ENCODE data around the gene LFNG. TPM values are rescaled to one million over a fixed set of nuclear protein-coding genes. Genes with fewer than 3 reads are reported as not detected.

LFNG gene
- total RNA-seq, 1 donor from 2014 or later, result 10.6 TPM

DNA sequence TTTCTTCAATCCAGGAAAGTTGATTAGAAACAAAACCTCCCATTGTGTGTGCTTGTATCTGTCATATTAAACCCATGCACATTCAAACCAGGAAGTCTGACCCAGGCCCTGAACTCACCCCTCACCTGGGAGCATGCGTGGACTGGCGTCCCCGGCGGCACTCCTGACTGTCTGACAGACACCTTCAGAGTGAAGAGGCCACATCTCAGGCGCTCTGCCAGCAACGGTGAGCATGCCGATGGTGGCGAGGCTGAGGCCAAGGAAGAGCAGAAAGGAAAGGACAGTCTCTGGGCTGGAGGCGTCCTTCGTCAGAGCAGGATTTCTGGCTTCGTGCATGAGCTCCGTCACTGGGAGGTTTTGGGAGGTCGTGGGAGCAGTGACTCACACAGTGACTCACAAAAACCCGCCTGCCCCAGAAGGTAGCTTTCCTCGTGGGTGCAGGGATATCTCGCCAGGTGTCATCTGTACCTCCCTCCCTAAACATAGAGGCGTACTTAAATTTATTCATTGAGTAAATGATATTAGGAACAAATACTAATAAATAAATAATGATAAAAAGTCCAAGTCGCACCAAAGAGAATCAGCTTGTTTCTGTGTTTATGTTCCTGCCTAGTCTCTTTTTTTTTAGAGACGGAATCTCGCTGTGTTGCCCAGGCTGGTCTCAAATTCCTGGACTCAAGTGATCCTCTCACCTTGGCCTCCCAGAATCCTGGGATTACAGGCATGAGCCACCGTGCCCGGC, 52.7 kb downstream of the LFNG start:
- H3K36me3 Mint-ChIP-seq (ENCODE audit: insufficient read depth), result peaks cover 19% of the 10 kb centered on the region
- TF ChIP-seq, protein P1, sequence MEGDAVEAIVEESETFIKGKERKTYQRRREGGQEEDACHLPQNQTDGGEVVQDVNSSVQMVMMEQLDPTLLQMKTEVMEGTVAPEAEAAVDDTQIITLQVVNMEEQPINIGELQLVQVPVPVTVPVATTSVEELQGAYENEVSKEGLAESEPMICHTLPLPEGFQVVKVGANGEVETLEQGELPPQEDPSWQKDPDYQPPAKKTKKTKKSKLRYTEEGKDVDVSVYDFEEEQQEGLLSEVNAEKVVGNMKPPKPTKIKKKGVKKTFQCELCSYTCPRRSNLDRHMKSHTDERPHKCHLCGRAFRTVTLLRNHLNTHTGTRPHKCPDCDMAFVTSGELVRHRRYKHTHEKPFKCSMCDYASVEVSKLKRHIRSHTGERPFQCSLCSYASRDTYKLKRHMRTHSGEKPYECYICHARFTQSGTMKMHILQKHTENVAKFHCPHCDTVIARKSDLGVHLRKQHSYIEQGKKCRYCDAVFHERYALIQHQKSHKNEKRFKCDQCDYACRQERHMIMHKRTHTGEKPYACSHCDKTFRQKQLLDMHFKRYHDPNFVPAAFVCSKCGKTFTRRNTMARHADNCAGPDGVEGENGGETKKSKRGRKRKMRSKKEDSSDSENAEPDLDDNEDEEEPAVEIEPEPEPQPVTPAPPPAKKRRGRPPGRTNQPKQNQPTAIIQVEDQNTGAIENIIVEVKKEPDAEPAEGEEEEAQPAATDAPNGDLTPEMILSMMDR (IDR thresholded peaks at IDR 0.05; ENCODE audit: unreplicated experiment), result no peak
- H3K27me3 Mint-ChIP-seq, result no peaks in the 10 kb centered on the region
- H3K4me3 Mint-ChIP-seq (ENCODE audit: low read depth), result peak overlapping the region; percentile 49
- H3K9me3 Mint-ChIP-seq (ENCODE audit: low read depth), result no peaks in the 10 kb centered on the region
- peak overlapping the region; percentile 76 for H3K27ac Mint-ChIP-seq
- no peak for DNase-seq (ENCODE audit: low spot score, unreplicated experiment)
- peaks cover 20% of the 10 kb centered on the region for H3K4me1 Mint-ChIP-seq (ENCODE audit: low read depth)

GRCh38 chr7:2573761-2574160, 54.2 kb downstream of the LFNG start:
- Mint-ChIP-seq H3K9me3 (ENCODE audit: low read depth) (no peaks in the 10 kb centered on the region), H3K27me3 (no peaks in the 10 kb centered on the region), H3K36me3 (ENCODE audit: insufficient read depth) (peaks cover 19% of the 10 kb centered on the region), H3K4me3 (ENCODE audit: low read depth) (no peak overlapping the region), H3K4me1 (ENCODE audit: low read depth) (peaks cover 20% of the 10 kb centered on the region), H3K27ac (no peak overlapping the region)
- TF ChIP-seq, protein P1 (IDR thresholded peaks at IDR 0.05; ENCODE audit: unreplicated experiment), result no peak
- DNase-seq (ENCODE audit: low spot score, unreplicated experiment), result no peak

DNA sequence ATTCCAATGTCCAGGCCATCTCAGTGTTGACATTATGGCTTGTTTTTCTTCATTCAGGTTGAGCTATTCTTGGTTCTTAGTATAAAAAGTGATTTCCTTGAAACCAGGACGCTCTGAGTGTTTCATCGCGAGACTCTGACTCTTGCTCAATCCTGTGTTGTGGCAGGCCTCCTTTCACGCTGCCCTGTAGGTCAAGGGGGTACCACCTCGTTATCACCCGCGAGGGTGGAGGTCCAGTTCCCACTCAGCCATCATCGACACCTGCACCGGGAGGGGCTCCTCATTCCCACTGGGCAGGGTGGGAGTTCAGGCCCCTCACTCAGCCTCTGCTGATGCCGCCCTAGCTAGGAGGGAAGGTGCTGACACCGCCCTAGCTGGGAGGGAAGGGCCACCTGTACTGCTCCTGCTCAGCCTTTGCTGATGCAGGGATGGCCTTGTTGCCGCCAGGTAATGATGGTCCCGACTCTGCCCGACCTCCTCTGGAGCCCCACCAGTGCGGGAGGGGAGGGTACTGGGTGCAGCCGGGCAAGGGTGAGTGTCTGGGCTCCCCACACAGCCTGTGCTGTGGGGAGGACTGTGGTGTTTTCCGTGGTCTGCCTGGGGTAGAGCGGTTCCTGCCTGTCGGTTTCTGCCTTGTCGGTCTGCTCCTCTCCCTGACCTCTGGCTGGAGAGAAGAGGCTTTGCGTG, 55.6 kb downstream of the LFNG start:
- Mint-ChIP-seq H3K9me3 (ENCODE audit: low read depth) (no peaks in the 10 kb centered on the region), H3K27me3 (no peaks in the 10 kb centered on the region), H3K36me3 (ENCODE audit: insufficient read depth) (peaks cover 23% of the 10 kb centered on the region), H3K4me1 (ENCODE audit: low read depth) (peaks cover 20% of the 10 kb centered on the region), H3K4me3 (ENCODE audit: low read depth) (no peak overlapping the region), H3K27ac (no peak overlapping the region)
- TF ChIP-seq, protein P1 (IDR thresholded peaks at IDR 0.05; ENCODE audit: unreplicated experiment), result no peak
- no peak for DNase-seq (ENCODE audit: low spot score, unreplicated experiment)

DNA sequence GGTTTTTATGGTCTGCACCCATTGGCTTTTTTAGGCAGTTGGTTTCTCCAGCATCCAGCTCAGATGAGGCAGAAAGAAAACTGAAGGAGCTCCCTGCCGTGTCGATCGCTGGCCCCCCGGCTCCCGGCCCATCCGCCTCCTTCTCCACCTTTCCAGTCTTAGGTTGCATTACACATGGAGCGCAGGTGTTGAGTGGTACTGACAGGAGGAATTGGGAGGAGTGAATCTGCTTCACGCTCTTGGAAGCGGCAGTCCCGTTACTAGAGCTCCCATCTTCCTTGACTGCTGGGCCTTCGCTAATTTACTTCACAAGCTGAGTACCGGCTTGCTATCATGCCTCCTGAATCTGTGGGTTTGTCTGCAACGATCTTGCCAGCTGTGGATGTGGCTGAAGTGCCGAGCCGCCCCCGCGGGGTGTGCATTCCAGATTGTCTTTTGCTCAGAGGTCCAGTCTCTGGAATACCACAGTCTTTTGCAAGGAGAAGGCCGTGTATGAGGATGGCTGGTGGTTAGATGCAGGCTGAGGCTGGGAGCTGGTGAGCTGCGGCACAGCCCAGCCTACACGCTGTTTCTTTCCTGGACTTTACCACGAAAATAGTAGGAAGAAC, 56.3 kb downstream of the LFNG start:
- no peak overlapping the region for H3K4me3 Mint-ChIP-seq (ENCODE audit: low read depth)
- H3K36me3 Mint-ChIP-seq (ENCODE audit: insufficient read depth), result peaks cover 23% of the 10 kb centered on the region
- no peaks in the 10 kb centered on the region for H3K27me3 Mint-ChIP-seq
- TF ChIP-seq, protein P1 (IDR thresholded peaks at IDR 0.05; ENCODE audit: unreplicated experiment), result no peak
- H3K9me3 Mint-ChIP-seq (ENCODE audit: low read depth), result no peaks in the 10 kb centered on the region
- no peak for DNase-seq (ENCODE audit: low spot score, unreplicated experiment)
- H3K4me1 Mint-ChIP-seq (ENCODE audit: low read depth), result peaks cover 20% of the 10 kb centered on the region
- H3K27ac Mint-ChIP-seq, result no peak overlapping the region

DNA sequence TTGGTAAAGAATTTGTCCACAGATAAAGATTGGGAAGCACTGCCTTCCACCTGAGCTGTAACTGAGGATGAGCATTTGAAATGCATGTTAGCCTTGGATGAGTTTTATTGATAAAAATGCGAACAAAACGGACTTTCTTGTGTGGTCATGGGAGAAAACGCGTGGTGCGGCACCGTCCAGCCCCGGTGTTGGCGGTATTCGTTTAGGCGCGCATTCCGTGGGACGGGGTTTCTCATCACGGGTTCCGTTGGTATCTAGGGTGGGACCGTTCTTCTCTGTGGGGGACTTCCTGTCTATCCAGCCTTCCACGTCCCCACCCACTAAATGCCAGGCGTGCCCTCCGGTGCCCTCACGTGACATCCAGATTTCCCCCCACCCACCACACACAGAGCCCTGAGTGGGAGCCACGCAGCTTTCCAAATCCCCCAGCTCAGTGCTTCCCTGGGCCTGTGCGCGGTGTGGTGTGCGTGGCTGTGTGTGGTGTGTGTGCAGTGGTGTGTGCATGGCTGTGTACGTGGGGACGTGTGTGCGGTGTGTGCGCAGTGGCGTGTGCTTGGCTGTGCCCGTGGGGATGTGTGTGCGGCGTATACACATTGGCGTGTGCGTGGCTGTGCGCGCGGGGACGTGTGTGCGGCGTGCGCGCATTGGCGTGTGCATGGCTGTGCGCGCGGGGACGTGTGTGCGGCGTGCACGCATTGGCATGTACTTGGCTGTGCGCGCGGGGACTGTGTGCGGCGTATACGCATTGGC, 57.3 kb downstream of the LFNG start:
- Mint-ChIP-seq H3K9me3 (ENCODE audit: low read depth) (no peaks in the 10 kb centered on the region), H3K27ac (no peak overlapping the region), H3K4me1 (ENCODE audit: low read depth) (peaks cover 13% of the 10 kb centered on the region), H3K4me3 (ENCODE audit: low read depth) (no peak overlapping the region), H3K36me3 (ENCODE audit: insufficient read depth) (peaks cover 23% of the 10 kb centered on the region), H3K27me3 (no peaks in the 10 kb centered on the region)
- TF ChIP-seq, protein P1 (IDR thresholded peaks at IDR 0.05; ENCODE audit: unreplicated experiment), result no peak
- no peak for DNase-seq (ENCODE audit: low spot score, unreplicated experiment)
